H1 (cell line): ENCODE data around the gene ARHGEF39. TPM values are rescaled to one million over a fixed set of nuclear protein-coding genes. Genes with fewer than 3 reads are reported as not detected.
A peak's percentile ranks its signal among the peaks of the same experiment; 100 is the strongest.

Source experiments
- CTCF ChIA-PET: fragments of 300-600 bp; sonication (Branson Sonifier 250); formaldehyde crosslinking; loops from one replicate; lab custom pipeline; 2021; ENCODE audit not compliant: partially characterized antibody; lab: Charles Lee
- POLR2A ChIA-PET: fragments of 300-600 bp; sonication (Branson Sonifier 250); formaldehyde crosslinking; loops from one replicate; lab custom pipeline; 2021; ENCODE audit warnings: inconsistent platforms; ENCODE audit not compliant: partially characterized antibody; lab: Charles Lee
- DNase-seq, 2 experiments: peaks; one replicate each; pipeline versions ENCODE4 v3.0.0 to v3.0.0-alpha.2; 2010 to 2022; ENCODE audit warnings: low spot score in 2 of 2, low read depth in 1 of 2, mixed read lengths in 1 of 2
- FAIRE-seq: peaks from 2 replicates; lab custom pipeline; 2011; peaks lifted over from hg19 to GRCh38; lab: Jason Lieb, UNC
- H2AFZ ChIP-seq: 2 replicates; pipeline ENCODE4 v1.8.1; 2012; ENCODE audit warnings: low read length, inconsistent platforms
- H2AK5ac ChIP-seq: 2 replicates; pipeline ENCODE4 v1.6.1; 2013; ENCODE audit warnings: low read depth, low read length
- H2BK120ac ChIP-seq: replicated peaks from 2 replicates; pipeline ENCODE3; 2013; ENCODE audit warnings: low read depth, low read length, inconsistent platforms
- H2BK12ac ChIP-seq: 2 replicates; pipeline ENCODE4 v1.6.1; 2013; ENCODE audit warnings: low read depth, low read length
- H2BK15ac ChIP-seq: 2 replicates; pipeline ENCODE4 v1.6.1; 2013; ENCODE audit warnings: low read length
- H2BK20ac ChIP-seq: 2 replicates; pipeline ENCODE4 v1.6.1; 2013; ENCODE audit warnings: low read length
- H2BK5ac ChIP-seq: 2 replicates; pipeline ENCODE4 v1.6.1; 2013; ENCODE audit warnings: low read depth, low read length
- H3K14ac ChIP-seq: 2 replicates; pipeline ENCODE4 v1.6.1; 2013; ENCODE audit warnings: inconsistent platforms; ENCODE audit not compliant: insufficient read length
- H3K18ac ChIP-seq: 2 replicates; pipeline ENCODE4 v1.6.1; 2013; ENCODE audit warnings: low read length; ENCODE audit errors: extremely low read depth
- H3K23ac ChIP-seq: 2 replicates; pipeline ENCODE4 v1.6.1; 2013; ENCODE audit warnings: inconsistent platforms; ENCODE audit not compliant: insufficient read length
- H3K23me2 ChIP-seq: 2 replicates; pipeline ENCODE4 v1.6.1; 2013; ENCODE audit warnings: low read depth, low read length
- H3K27ac ChIP-seq: 2 replicates; pipeline ENCODE4 v1.6.1; 2011; ENCODE audit warnings: low read depth, low read length, inconsistent platforms
- H3K27me3 ChIP-seq, 4 experiments: replicated peaks in 1 of 4; 1 replicate in 1 of 4; 2 replicates in 3 of 4; pipeline versions ENCODE4 v1.6.1 to v1.8.1; 2011 to 2013; ENCODE audit warnings: low read length in 3 of 4, mild to moderate bottlenecking in 3 of 4, inconsistent platforms in 2 of 4, mixed read lengths in 2 of 4, moderate library complexity in 1 of 4; ENCODE audit not compliant: control insufficient read depth in 3 of 4, insufficient read depth in 3 of 4; ENCODE audit errors: extremely low read depth in 1 of 4
- H3K36me3 ChIP-seq, 4 experiments: 2 replicates each; pipeline versions ENCODE4 v1.6.1 to v1.8.1; 2011 to 2013; ENCODE audit warnings: mild to moderate bottlenecking in 4 of 4, low read length in 3 of 4, moderate library complexity in 2 of 4, control low read depth in 1 of 4, inconsistent platforms in 1 of 4; ENCODE audit not compliant: insufficient read depth in 4 of 4, control insufficient read depth in 2 of 4
- H3K4ac ChIP-seq: replicated peaks from 2 replicates; pipeline ENCODE3; 2013; ENCODE audit warnings: low read length, low read depth, mixed read lengths, inconsistent platforms; ENCODE audit not compliant: insufficient read length
- H3K4me1 ChIP-seq, 4 experiments: replicated peaks in 1 of 4; 1 replicate in 1 of 4; 2 replicates in 3 of 4; pipeline versions ENCODE4 v1.6.1 to v1.8.1; 2011 to 2013; ENCODE audit warnings: low read length in 3 of 4, inconsistent platforms in 2 of 4, mixed read lengths in 1 of 4; ENCODE audit not compliant: insufficient read depth in 4 of 4, control insufficient read depth in 3 of 4
- H3K4me2 ChIP-seq, 2 experiments: 2 replicates each; pipeline versions ENCODE4 v1.6.1 to v1.8.1; 2011 to 2013; ENCODE audit warnings: low read depth in 2 of 2, low read length in 2 of 2, control low read depth in 1 of 2, inconsistent platforms in 1 of 2, mild to moderate bottlenecking in 1 of 2; ENCODE audit not compliant: insufficient read depth in 1 of 2
- H3K4me3 ChIP-seq, 4 experiments: fragments of 200-600, 300-600 bp in 1 of 4; sonication (generic), shearing (Covaris generic), sonication (Bioruptor Twin) in 1 of 4; 2 replicates each; pipeline versions ENCODE4 v1.5.1 to v1.8.1; 2011 to 2016; ENCODE audit warnings: low read length in 4 of 4, low read depth in 3 of 4, control low read depth in 2 of 4, inconsistent platforms in 2 of 4, mild to moderate bottlenecking in 2 of 4, mixed read lengths in 1 of 4, moderate library complexity in 1 of 4; ENCODE audit not compliant: insufficient read depth in 2 of 4; ENCODE audit errors: extremely low read depth in 1 of 4
- H3K56ac ChIP-seq: replicated peaks from 2 replicates; pipeline ENCODE3; 2013; ENCODE audit warnings: low read depth, mild to moderate bottlenecking, mixed read lengths, low read length, inconsistent platforms; ENCODE audit not compliant: insufficient read length
- H3K79me1 ChIP-seq: 2 replicates; pipeline ENCODE4 v1.6.1; 2013; ENCODE audit warnings: low read depth, low read length, control low read depth
- H3K79me2 ChIP-seq, 2 experiments: 2 replicates each; pipeline versions ENCODE4 v1.6.1 to v1.8.1; 2012 to 2013; ENCODE audit warnings: low read length in 2 of 2, mild to moderate bottlenecking in 2 of 2, inconsistent platforms in 1 of 2; ENCODE audit not compliant: insufficient read depth in 2 of 2, control insufficient read depth in 1 of 2
- H3K9ac ChIP-seq, 4 experiments: replicated peaks in 1 of 4; 1 replicate in 1 of 4; 2 replicates in 3 of 4; pipeline versions ENCODE4 v1.6.1 to v1.8.1; 2011 to 2013; ENCODE audit warnings: low read depth in 3 of 4, low read length in 3 of 4, control low read depth in 2 of 4, mild to moderate bottlenecking in 2 of 4, moderate library complexity in 2 of 4, inconsistent platforms in 1 of 4; ENCODE audit errors: extremely low read depth in 1 of 4
- H3K9me3 ChIP-seq, 2 experiments: 2 replicates each; pipeline versions ENCODE4 v1.6.1 to v1.8.1; 2012 to 2013; ENCODE audit warnings: mild to moderate bottlenecking in 2 of 2, moderate library complexity in 2 of 2, control low read depth in 1 of 2, inconsistent platforms in 1 of 2, low read depth in 1 of 2, low read length in 1 of 2, mixed read lengths in 1 of 2; ENCODE audit not compliant: insufficient read depth in 2 of 2
- H4K20me1 ChIP-seq, 2 experiments: replicated peaks in 1 of 2; 2 replicates each; pipeline versions ENCODE3 to v1.8.1; 2011 to 2013; ENCODE audit warnings: inconsistent platforms in 2 of 2, low read length in 2 of 2, mild to moderate bottlenecking in 1 of 2; ENCODE audit not compliant: insufficient read depth in 2 of 2, control insufficient read depth in 1 of 2
- H4K5ac ChIP-seq: 2 replicates; pipeline ENCODE4 v1.6.1; 2013; ENCODE audit warnings: low read length, low read depth, mixed read lengths, inconsistent platforms; ENCODE audit not compliant: insufficient read length
- H4K8ac ChIP-seq: 2 replicates; pipeline ENCODE4 v1.8.0; 2013; ENCODE audit warnings: mild to moderate bottlenecking, moderate library complexity, low read length, inconsistent platforms; ENCODE audit not compliant: insufficient read depth; ENCODE audit errors: extremely low read depth
- H4K91ac ChIP-seq: replicated peaks from 2 replicates; pipeline ENCODE3; 2013; ENCODE audit warnings: low read length, mixed read lengths, inconsistent platforms; ENCODE audit not compliant: insufficient read length
- CHD2 ChIP-seq: IDR thresholded peaks from 2 replicates; pipeline ENCODE4 v1.6.1; 2012; ENCODE audit warnings: low read length, improper control_type of control experiment
- KDM4A ChIP-seq: IDR thresholded peaks from one replicate; pipeline ENCODE4 v1.7.1; 2012; ENCODE audit warnings: low read depth, mild to moderate bottlenecking, moderate library complexity, low read length, inconsistent platforms; ENCODE audit not compliant: severe bottlenecking
- KDM5A ChIP-seq: fragments of 200-600 bp; IDR thresholded peaks from 2 replicates; pipeline ENCODE4 v1.7.1; 2012; ENCODE audit warnings: mild to moderate bottlenecking, low read length, inconsistent platforms, mixed read lengths
- TAF7 ChIP-seq: optimal IDR thresholded peaks from 2 replicates; pipeline ENCODE3; 2011; ENCODE audit warnings: low read depth, mild to moderate bottlenecking, inconsistent platforms, low read length, moderate library complexity, borderline replicate concordance
- WGBS, 2 experiments: shearing (Covaris generic) in 1 of 2; methylation state at CpG; one replicate each; pipeline versions ENCODE4 v1.1.6 to v1.1.7; 2013 to 2015; ENCODE audit warnings: low lambda C conversion rate in 2 of 2, mixed read lengths in 2 of 2, inconsistent platforms in 1 of 2, low coverage in 1 of 2, missing lambda C conversion rate in 1 of 2; ENCODE audit not compliant: insufficient replicate concordance in 2 of 2, insufficient coverage in 1 of 2, insufficient read length in 1 of 2; ENCODE audit errors: extremely low coverage in 1 of 2, missing lambda C conversion rate in 1 of 2; 5-methylcytosine and 5-hydroxymethylcytosine counted together
- polyA plus RNA-seq, 7 experiments: library from polyadenylated mRNA; depleted of rRNA in 3 of 7; stranded (reverse) in 5 of 7; unstranded in 2 of 7; fragments of >200 nt in 5 of 7; fragments of 200-250 nt in 2 of 7; gene quantifications; 1 replicate in 5 of 7; 2 replicates in 1 of 7; 4 replicates in 1 of 7; pipeline versions ENCODE4 v1.2.1 to v1.2.3, GENCODE V29; 2011 to 2013; ENCODE audit warnings: missing spikeins in 2 of 7, mixed read lengths in 2 of 7
- total RNA-seq: library from RNA; stranded (reverse); fragmentation: NEBNext Ultra II Directional; extraction: Animal tissue kit (Norgen Biotek cat#: 25700); gene quantifications from 2 replicates; pipeline ENCODE4 v1.2.1, GENCODE V29; 2021
- TF ChIP-seq, protein P1 (sequence below): IDR thresholded peaks from 2 replicates; pipeline ENCODE4 v1.6.1; 2011; ENCODE audit warnings: low read length, improper control_type of control experiment

ARHGEF39 gene
- total and polyA plus RNA-seq, 2 of the 8 experiments (the other 6 are each of a cell fraction or from before 2014, with no cell fraction given) = 18.6 to 18.7 TPM

DNA sequence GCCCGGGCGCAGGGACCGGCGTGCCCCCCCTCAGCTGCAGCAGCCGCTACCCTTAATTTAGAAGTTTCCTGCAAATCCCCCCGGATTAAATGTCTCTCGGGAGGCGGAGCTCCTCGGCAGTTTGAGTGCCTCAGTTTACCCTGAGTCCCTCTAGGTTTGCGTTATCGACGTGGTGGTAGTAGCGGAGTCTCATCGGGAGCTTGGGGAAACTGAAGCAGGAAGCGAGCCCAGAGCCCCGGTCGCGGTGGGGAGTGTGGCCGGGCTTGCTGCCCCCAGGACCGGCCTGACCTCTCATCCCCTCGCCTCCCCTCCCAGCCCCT lies 25.3 kb upstream of the ARHGEF39 start:
- peak overlapping the region; percentile 4 for H3K4ac ChIP-seq
- ChIA-PET CTCF (interaction anchor here (2.8 to 14.1 kb wide), 6 partner anchors 15 to 43 kb away, joined by 10 to 347 read pairs (median 53); partner anchors contain the start of genes ARHGEF39, CA9, CCDC107 and RMRP), POLR2A (interaction anchor here (1.0 to 14.9 kb wide), 13 partner anchors 9 to 611 kb away, joined by 3 to 158 read pairs (median 19); partner anchors contain the start of genes ARHGEF39, CA9, CCDC107 and CREB3)
- no peak overlapping the region for H2BK15ac ChIP-seq
- H3K27ac ChIP-seq = no peak overlapping the region; the same call in 1 of the 2 replicates
- no peak overlapping the region for H2BK12ac ChIP-seq
- no peak overlapping the region; a peak in 1 of 7 replicates for H3K9ac ChIP-seq
- 0% methylated on average over 9 of the region's 21 CpGs; no CpG with 5 or more reads in 1 of the 2 experiments for WGBS, 2 experiments
- H2AK5ac ChIP-seq = no peak overlapping the region
- peak overlapping the region; percentile 84 to 90 for H3K4me2 ChIP-seq
- no peak overlapping the region for H2BK20ac ChIP-seq
- H3K9me3 ChIP-seq = no peaks in the 10 kb centered on the region
- peak overlapping the region; percentile 39; the same call in 1 of the 2 replicates for H4K8ac ChIP-seq
- peak overlapping the region; percentile 25 for H4K91ac ChIP-seq
- no peaks in the 10 kb centered on the region for H3K27me3 ChIP-seq
- H2AFZ ChIP-seq = no peak overlapping the region
- peaks cover 6 to 15% (median 8%) of the 10 kb centered on the region in 4 experiments; a peak in 6 of 7 replicates for H3K4me1 ChIP-seq
- H3K79me2 ChIP-seq = peaks cover 0 to 21% of the 10 kb centered on the region in 2 experiments; a peak in 2 of 4 replicates
- no peak overlapping the region for H2BK120ac ChIP-seq
- H3K4me3 ChIP-seq = peak overlapping the region; percentile 72 to 99 (median 82)
- H4K20me1 ChIP-seq = peaks cover 5 to 8% of the 10 kb centered on the region in 2 experiments
- no peak overlapping the region for H2BK5ac ChIP-seq
- H3K36me3 ChIP-seq = peaks cover 4 to 12% (median 10%) of the 10 kb centered on the region in 4 experiments
- no peak overlapping the region; the same call in none of the 2 replicates for H3K18ac ChIP-seq
- FAIRE-seq = no peak
- H3K56ac ChIP-seq = peak overlapping the region; percentile 42
- no peak overlapping the region for H3K14ac ChIP-seq
- H3K23ac ChIP-seq = no peak overlapping the region
- H4K5ac ChIP-seq = no peak overlapping the region
- DNase-seq = no peak
- H3K79me1 ChIP-seq = peaks cover 2% of the 10 kb centered on the region; the same call in 1 of the 2 replicates
- H3K23me2 ChIP-seq = peaks cover 12% of the 10 kb centered on the region
- TF ChIP-seq, protein P1, sequence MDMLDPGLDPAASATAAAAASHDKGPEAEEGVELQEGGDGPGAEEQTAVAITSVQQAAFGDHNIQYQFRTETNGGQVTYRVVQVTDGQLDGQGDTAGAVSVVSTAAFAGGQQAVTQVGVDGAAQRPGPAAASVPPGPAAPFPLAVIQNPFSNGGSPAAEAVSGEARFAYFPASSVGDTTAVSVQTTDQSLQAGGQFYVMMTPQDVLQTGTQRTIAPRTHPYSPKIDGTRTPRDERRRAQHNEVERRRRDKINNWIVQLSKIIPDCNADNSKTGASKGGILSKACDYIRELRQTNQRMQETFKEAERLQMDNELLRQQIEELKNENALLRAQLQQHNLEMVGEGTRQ = no peak
- peak; percentile 68 for TF ChIP-seq KDM4A
- TF ChIP-seq KDM5A = no peak
- no peak for TF ChIP-seq CHD2
- no peak for TF ChIP-seq TAF7
